Activated T-helper 2 cell treated with anti-CD3 and anti-CD28 coated beads, Interferon-gamma antibody, Interleukin-2, Interleukin-4, amounts not matched to agents 10 μg/mL and 5 μg/mL and 100 μg/mL, durations not matched to agents 14 hours and 24 hours and 36 hours (primary cell): ENCODE results near the gene IL34. TPM values are rescaled to one million over a fixed set of nuclear protein-coding genes. Genes with fewer than 3 reads are reported as not detected.

ENCODE experiments used
- DNase-seq: peaks from one replicate; pipeline ENCODE4 v3.0.0; 2021; ENCODE audit warnings: low spot score
- H3K27ac Mint-ChIP-seq: one replicate; pipeline ENCODE4 v1.8.0; 2021; ENCODE audit warnings: mixed read lengths
- H3K27me3 Mint-ChIP-seq: one replicate; pipeline ENCODE4 v1.8.0; 2021; ENCODE audit warnings: low read depth, mixed read lengths
- H3K36me3 Mint-ChIP-seq: one replicate; pipeline ENCODE4 v1.8.0; 2021; ENCODE audit warnings: low read depth, mixed read lengths
- H3K4me1 Mint-ChIP-seq: one replicate; pipeline ENCODE4 v1.8.0; 2021; ENCODE audit warnings: low read depth, mixed read lengths
- H3K4me3 Mint-ChIP-seq: one replicate; pipeline ENCODE4 v1.8.0; 2021; ENCODE audit warnings: low read depth, mild to moderate bottlenecking, moderate library complexity, mixed read lengths
- H3K9me3 Mint-ChIP-seq: one replicate; pipeline ENCODE4 v1.8.0; 2021; ENCODE audit warnings: mixed read lengths
- intact Hi-C: fragments of 100-400 bp; cut with micrococcal nuclease; formaldehyde crosslinking; loops from one replicate; pipeline ENCODE4 v1.15.1; 2023
- total RNA-seq: library from RNA; stranded (reverse); gene quantifications from 2 replicates; pipeline ENCODE4 v1.2.3, GENCODE V29; 2022

The IL34 gene
- total RNA-seq, 1 donor from 2014 or later = not detected

- DNase-seq = no peak
- no peaks in the 10 kb centered on the region for H3K36me3 Mint-ChIP-seq
- intact Hi-C loops = no loop called here
- H3K27me3 Mint-ChIP-seq = peaks cover 4% of the 10 kb centered on the region
- peaks cover 1% of the 10 kb centered on the region for H3K4me1 Mint-ChIP-seq
- no peak overlapping the region for H3K4me3 Mint-ChIP-seq
- no peak overlapping the region for H3K27ac Mint-ChIP-seq
- no peaks in the 10 kb centered on the region for H3K9me3 Mint-ChIP-seq
Observed at GRCh38 chr16:70678898-70679670, 32.7 kb downstream of the IL34 start.

DNA sequence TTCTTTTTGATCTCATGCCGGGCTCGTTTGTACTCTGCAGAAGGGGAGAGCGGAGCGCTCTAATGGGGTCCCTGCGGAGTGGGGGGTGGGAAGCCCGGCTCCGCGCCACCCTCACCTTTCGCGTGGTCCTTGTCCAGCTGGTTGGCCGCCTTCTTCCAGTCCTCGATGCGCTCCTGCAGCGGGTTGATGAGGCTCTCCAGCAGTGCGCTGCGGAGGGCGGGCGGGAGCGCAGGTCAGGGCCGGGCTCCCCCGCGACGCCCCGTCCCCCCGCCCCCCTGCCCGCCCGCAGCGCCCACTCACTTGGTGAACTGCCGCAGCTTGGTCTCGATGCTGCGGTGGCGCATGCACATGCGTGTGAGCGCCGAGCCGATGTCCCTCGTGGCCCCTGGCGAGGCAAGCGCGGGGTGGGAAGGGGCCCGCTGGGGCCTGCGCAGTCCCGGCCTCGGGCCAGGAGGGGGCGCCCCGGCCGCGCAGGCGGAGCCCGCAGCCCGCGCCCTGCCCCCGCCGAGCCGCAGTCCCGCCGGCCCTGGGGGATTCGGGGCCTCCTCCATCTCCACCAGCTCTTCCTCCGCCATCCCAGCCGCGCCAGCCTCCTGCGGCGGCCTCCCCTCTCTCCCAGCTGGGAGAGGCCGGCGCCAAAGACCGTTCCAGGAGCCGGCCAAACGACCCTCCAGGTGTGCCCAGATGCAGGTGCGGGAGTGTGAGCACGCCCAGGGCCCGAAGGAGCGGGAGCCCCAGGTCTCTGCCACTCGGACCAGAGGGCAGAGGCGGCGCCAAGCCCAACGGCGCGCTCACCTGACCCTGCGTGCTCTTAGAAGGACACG lies 33.5 kb downstream of the IL34 start:
- Mint-ChIP-seq H3K4me1 (peaks cover 1% of the 10 kb centered on the region), H3K4me3 (no peak overlapping the region), H3K27ac (no peak overlapping the region), H3K9me3 (no peaks in the 10 kb centered on the region), H3K27me3 (peaks cover 9% of the 10 kb centered on the region), H3K36me3 (no peaks in the 10 kb centered on the region)
- DNase-seq = no peak
- intact Hi-C loops = loop anchor here (1.0 kb wide), 1 partner anchor 91 kb away; no protein-coding TSS in a partner anchor

DNA sequence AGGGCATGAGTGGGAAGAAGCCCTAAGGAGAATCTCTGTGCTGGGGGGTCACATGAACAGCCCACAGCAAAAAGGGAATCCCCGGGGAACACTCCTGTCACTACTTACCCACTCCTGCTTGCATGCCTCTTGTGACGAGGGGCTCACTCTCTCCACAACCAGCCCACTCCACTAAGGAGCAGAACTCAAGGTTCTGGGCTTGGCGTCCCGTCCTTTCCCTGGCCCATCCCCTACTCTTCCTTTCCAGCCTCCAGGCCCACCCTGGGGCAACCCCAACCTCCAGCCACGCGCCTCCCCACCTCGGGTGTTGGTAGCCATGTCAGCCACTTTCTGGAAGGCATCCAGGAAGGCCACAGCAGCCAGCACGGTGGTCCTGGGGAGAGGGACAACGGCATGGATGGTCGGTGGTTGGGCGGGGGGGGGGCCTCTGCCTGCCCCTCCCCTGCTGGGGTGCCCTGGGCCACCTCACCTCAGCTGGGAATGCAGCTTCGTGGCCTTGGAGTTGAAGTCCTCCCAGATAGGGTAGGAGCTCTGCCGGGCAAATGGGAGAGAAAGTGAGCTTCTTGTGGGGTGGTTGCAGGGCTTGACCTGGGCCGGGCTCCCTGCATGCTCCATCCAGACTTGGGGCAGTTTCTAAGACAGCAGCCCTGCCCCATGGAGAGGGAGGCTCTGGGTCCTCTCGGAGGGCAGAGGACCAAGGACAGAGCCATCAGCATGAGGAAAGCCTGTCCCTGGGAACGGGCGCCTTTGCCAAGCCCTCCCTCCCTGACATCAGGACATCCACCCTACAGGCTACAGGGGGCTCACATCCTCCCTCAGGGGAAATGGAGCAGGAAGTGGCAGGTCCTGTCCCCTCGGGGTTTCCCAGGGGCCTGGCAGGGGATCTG lies 34.4 kb downstream of the IL34 start:
- peaks cover 1% of the 10 kb centered on the region for H3K4me1 Mint-ChIP-seq

DNA sequence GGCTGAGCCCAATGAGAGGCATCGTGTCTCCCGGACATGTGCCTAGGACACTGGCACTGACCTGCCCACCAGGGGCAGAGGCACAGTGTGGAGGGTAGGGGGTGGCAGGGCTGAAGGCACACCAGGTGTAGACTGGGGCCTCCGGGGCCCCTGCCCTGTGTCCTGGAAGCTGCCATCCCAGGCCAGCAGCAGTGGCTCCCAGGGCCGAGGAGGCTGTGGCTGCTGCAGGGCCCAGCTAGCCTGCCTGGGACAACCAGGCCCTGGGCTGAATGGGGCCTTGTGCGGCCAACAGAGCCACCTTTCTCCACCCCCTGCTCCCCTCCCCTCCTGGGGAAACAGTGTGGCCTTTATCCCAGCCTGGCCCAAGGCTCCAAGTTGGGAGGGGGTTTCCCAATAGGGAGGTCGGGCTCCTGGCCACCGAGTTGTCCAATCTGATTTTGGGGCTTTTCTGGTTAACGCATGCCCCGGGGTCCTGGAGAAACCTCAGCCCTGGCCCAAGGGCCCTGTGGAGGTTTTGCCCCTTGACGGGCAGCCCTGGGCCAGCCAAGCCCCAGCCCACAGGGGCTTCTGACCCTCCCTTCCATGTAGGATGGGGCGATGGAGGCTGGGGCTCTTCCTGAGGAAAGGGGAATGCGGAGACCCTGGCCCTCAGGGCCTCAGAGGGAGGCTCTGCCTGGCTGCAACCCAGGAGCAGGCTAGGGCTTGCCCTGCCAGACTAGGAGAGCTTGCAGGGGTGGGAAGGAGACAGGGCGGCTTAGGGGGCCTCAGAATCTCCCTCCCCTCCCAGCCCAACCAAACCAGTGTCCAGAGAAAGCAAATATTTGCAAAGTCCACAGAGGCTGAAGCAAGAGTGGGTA lies 35.3 kb downstream of the IL34 start:
- Mint-ChIP-seq H3K36me3 (no peaks in the 10 kb centered on the region), H3K27me3 (peaks cover 15% of the 10 kb centered on the region), H3K4me3 (no peak overlapping the region), H3K27ac (no peak overlapping the region), H3K4me1 (peaks cover 1% of the 10 kb centered on the region), H3K9me3 (no peaks in the 10 kb centered on the region)
- no peak for DNase-seq
- intact Hi-C loops = no loop called here

More for the DNA sequence above, 34.4 kb downstream of the IL34 start:
- H3K27me3 Mint-ChIP-seq = peaks cover 11% of the 10 kb centered on the region
- DNase-seq = no peak
- H3K9me3 Mint-ChIP-seq = no peaks in the 10 kb centered on the region
- H3K36me3 Mint-ChIP-seq = no peaks in the 10 kb centered on the region
- no peak overlapping the region for H3K4me3 Mint-ChIP-seq
- intact Hi-C loops = loop anchor here (1.0 kb wide), 1 partner anchor 91 kb away; no protein-coding TSS in a partner anchor
- H3K27ac Mint-ChIP-seq = no peak overlapping the region

- no peak overlapping the region for H3K27ac Mint-ChIP-seq
- H3K27me3 Mint-ChIP-seq = peaks cover 16% of the 10 kb centered on the region
- H3K4me1 Mint-ChIP-seq = peaks cover 1% of the 10 kb centered on the region
- DNase-seq = no peak
- H3K4me3 Mint-ChIP-seq = no peak overlapping the region
- intact Hi-C loops = no loop called here
- no peaks in the 10 kb centered on the region for H3K36me3 Mint-ChIP-seq
- H3K9me3 Mint-ChIP-seq = no peaks in the 10 kb centered on the region
Observed at GRCh38 chr16:70682239-70683145, 36.1 kb downstream of the IL34 start.

- H3K4me3 Mint-ChIP-seq = no peak overlapping the region
- intact Hi-C loops = no loop called here
- no peak for DNase-seq
- H3K4me1 Mint-ChIP-seq = peaks cover 1% of the 10 kb centered on the region
- no peaks in the 10 kb centered on the region for H3K36me3 Mint-ChIP-seq
- no peak overlapping the region for H3K27ac Mint-ChIP-seq
- no peaks in the 10 kb centered on the region for H3K9me3 Mint-ChIP-seq
- H3K27me3 Mint-ChIP-seq = peaks cover 16% of the 10 kb centered on the region
Observed at GRCh38 chr16:70683146-70683944, 37.0 kb downstream of the IL34 start.

- Mint-ChIP-seq H3K9me3 (no peaks in the 10 kb centered on the region), H3K4me1 (no peaks in the 10 kb centered on the region), H3K36me3 (no peaks in the 10 kb centered on the region), H3K27ac (no peak overlapping the region), H3K4me3 (no peak overlapping the region), H3K27me3 (peaks cover 16% of the 10 kb centered on the region)
- intact Hi-C loops = no loop called here
- no peak for DNase-seq
Observed at GRCh38 chr16:70684146-70685060, 38.0 kb downstream of the IL34 start.

DNA sequence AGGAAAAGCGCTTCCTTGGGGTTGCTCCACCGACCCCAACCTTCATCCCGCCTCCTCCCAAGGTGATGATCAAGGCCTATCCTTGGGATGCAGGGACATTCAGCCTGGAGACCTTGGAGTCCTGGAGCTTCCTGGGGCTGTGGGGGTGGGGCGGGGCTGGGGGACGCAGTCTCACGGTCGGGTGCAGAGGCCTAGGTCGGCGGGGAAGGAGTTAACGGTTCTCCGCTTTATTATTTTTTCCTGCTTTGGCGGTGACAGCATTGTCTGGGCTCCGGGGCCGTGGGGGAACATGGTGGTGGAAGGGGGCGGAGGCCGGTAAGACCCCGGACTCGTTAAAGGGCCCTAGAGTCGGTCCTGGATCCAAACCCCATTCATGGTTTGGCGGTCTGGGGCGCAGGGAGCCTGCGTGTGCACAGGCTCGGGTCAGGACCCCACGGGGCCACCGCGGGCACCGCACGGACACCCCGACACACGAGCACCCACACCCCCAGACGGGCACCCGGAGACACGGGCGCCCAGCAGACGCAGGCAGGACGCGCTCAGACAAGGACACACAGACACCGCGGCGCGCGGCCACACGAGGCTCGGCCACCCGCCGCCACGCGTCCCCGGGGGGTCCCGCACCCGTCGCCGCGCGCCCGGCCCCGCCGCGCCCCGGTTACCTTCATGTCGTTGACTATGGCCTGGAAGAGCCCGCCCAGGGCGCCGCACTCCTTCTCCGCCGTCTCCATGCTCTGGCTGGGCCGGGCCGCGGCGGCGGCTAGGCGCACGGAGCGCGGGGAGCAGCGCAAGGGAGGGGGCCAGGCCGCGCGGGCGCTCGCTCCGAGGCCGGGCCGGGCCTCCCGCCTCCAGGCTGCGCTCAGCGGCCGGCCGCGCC lies 38.9 kb downstream of the IL34 start:
- H3K4me3 Mint-ChIP-seq = no peak overlapping the region
- no peaks in the 10 kb centered on the region for H3K4me1 Mint-ChIP-seq
- no peaks in the 10 kb centered on the region for H3K36me3 Mint-ChIP-seq
- no peak for DNase-seq
- H3K27ac Mint-ChIP-seq = no peak overlapping the region
- no peaks in the 10 kb centered on the region for H3K9me3 Mint-ChIP-seq
- H3K27me3 Mint-ChIP-seq = peaks cover 16% of the 10 kb centered on the region
- intact Hi-C loops = no loop called here

- intact Hi-C loops = no loop called here
- Mint-ChIP-seq H3K36me3 (no peaks in the 10 kb centered on the region), H3K9me3 (no peaks in the 10 kb centered on the region), H3K4me3 (peak within 1 kb of the TSS; percentile 26), H3K27me3 (peaks cover 16% of the 10 kb centered on the region), H3K27ac (no peak within 1 kb of the TSS), H3K4me1 (no peaks in the 10 kb centered on the region)
- DNase-seq = no peak
Observed at GRCh38 chr16:70685938-70686375, 39.6 kb downstream of the IL34 start, which contains the start of gene MTSS2. TSS of gene MTSS2 (minus strand) at chr16:70686053. CDS start at chr16:70685791, 262 bp downstream.
